Measurements from ENCODE around the gene PTPRM.

Gene PTPRM

GRCh38 chr18:7918701-7919100, 351.6 kb downstream of the PTPRM start:
- ATAC-seq (ENCODE audit: insufficient read depth, low read depth), result no peak
- H4K20me1 ChIP-seq (ENCODE audit: insufficient read depth, low read length), result no peaks in the 10 kb centered on the region
- no peak for DNase-seq

DNA sequence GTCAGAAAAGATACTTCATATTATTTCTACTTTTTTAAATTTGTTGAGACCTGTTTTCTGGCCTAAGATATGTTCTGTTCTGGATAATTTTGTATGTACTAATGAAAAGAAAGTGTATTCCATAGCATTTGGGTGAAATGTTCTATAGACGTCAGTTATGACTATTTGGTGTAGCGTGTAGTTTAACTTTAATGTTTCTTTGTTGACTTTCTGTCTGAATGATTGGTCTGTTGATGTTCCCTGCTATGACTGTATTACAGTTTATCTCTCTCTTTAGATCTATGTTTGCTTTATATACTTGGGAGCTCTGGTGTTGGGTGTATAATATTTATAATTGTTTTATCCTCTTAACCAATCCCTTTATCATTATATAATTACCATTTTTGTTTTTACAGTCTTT, 352.4 kb downstream of the PTPRM start:
- H3K79me2 ChIP-seq (ENCODE audit: insufficient read depth, low read length), result no peaks in the 10 kb centered on the region
- no peak overlapping the region for H3K4me3 ChIP-seq (ENCODE audit: low read depth in 1 of 2, low read length in 2 of 2)
- H3K4me1 ChIP-seq (ENCODE audit: insufficient read depth, low read length), result no peaks in the 10 kb centered on the region
- no peaks in the 10 kb centered on the region for H3K36me3 ChIP-seq (ENCODE audit: insufficient read depth, low read length)
- H4K20me1 ChIP-seq (ENCODE audit: insufficient read depth, low read length), result no peaks in the 10 kb centered on the region
- no peaks in the 10 kb centered on the region for H3K27me3 ChIP-seq (ENCODE audit: insufficient read depth, low read length, poor library complexity)
- H3K9ac ChIP-seq (ENCODE audit: low read depth, low read length), result no peak overlapping the region
- no peak for TF ChIP-seq EZH2 (IDR thresholded peaks at IDR 0.05; ENCODE audit: borderline replicate concordance, low read depth, low read length, severe bottlenecking)
- TF ChIP-seq CTCF (IDR thresholded peaks at IDR 0.05; ENCODE audit: borderline replicate concordance, extremely low read depth, low read length, poor library complexity, severe bottlenecking), result no peak
- DNase-seq, result no peak
- ATAC-seq (ENCODE audit: insufficient read depth, low read depth), result no peak
- H2AFZ ChIP-seq (ENCODE audit: low read depth, low read length), result no peak overlapping the region
- no peak overlapping the region for H3K27ac ChIP-seq (ENCODE audit: low read length)
- H3K9me3 ChIP-seq (ENCODE audit: insufficient read depth, low read length, severe bottlenecking), result no peaks in the 10 kb centered on the region
- H3K4me2 ChIP-seq (ENCODE audit: insufficient read depth, low read length), result no peak overlapping the region

More at GRCh38 chr18:7918701-7919100, 351.6 kb downstream of the PTPRM start:
- Histone ChIP-seq H3K9me3 (ENCODE audit: insufficient read depth, low read length, severe bottlenecking) (no peaks in the 10 kb centered on the region), H3K79me2 (ENCODE audit: insufficient read depth, low read length) (no peaks in the 10 kb centered on the region), H3K27me3 (ENCODE audit: insufficient read depth, low read length, poor library complexity) (no peaks in the 10 kb centered on the region), H3K4me3 (ENCODE audit: low read depth in 1 of 2, low read length in 2 of 2) (no peak overlapping the region), H3K36me3 (ENCODE audit: insufficient read depth, low read length) (no peaks in the 10 kb centered on the region), H2AFZ (ENCODE audit: low read depth, low read length) (no peak overlapping the region), H3K9ac (ENCODE audit: low read depth, low read length) (no peak overlapping the region), H3K27ac (ENCODE audit: low read length) (no peak overlapping the region), H3K4me2 (ENCODE audit: insufficient read depth, low read length) (no peak overlapping the region), H3K4me1 (ENCODE audit: insufficient read depth, low read length) (no peaks in the 10 kb centered on the region)
- no peak for TF ChIP-seq CTCF (IDR thresholded peaks at IDR 0.05; ENCODE audit: borderline replicate concordance, extremely low read depth, low read length, poor library complexity, severe bottlenecking)
- no peak for TF ChIP-seq EZH2 (IDR thresholded peaks at IDR 0.05; ENCODE audit: borderline replicate concordance, low read depth, low read length, severe bottlenecking)

DNA sequence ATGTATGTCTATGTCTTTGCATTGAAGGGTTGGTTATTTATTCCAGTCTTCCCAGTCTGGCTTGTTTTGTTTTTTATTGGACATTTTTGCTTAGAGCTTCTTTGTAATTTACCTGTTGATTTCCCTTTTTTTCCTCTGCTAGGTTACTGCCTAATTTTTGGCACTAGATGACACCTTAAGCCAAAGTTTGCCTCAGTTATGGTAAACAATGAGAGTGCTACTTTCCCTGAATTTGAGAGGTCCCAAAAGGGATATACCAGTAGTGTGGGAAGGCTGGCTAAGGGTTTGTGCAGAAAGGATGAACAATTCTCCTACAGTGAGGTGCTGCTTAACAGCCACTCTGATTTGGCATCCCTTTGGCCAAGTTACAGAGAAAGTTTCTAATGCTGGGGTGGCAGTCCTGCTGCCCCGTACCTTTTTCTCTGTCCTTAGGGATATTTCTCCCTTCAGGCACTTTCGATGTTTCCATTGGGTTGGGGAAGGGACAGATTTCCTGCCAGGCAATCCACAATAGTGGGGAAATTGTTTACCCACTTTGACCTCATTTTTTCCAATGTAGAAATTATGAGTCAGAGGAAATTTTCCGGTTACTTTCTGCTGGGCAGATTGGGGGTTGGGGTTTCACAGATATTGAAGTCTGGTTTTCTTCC, 354.9 kb downstream of the PTPRM start:
- no peak overlapping the region for H3K9ac ChIP-seq (ENCODE audit: low read depth, low read length)
- no peaks in the 10 kb centered on the region for H4K20me1 ChIP-seq (ENCODE audit: insufficient read depth, low read length)
- no peaks in the 10 kb centered on the region for H3K9me3 ChIP-seq (ENCODE audit: insufficient read depth, low read length, severe bottlenecking)
- H3K27me3 ChIP-seq (ENCODE audit: insufficient read depth, low read length, poor library complexity), result no peaks in the 10 kb centered on the region
- no peaks in the 10 kb centered on the region for H3K79me2 ChIP-seq (ENCODE audit: insufficient read depth, low read length)
- ATAC-seq (ENCODE audit: insufficient read depth, low read depth), result no peak
- no peaks in the 10 kb centered on the region for H3K36me3 ChIP-seq (ENCODE audit: insufficient read depth, low read length)
- no peak overlapping the region for H2AFZ ChIP-seq (ENCODE audit: low read depth, low read length)
- no peak overlapping the region for H3K4me3 ChIP-seq (ENCODE audit: low read depth in 1 of 2, low read length in 2 of 2)
- no peak for DNase-seq
- no peak overlapping the region for H3K27ac ChIP-seq (ENCODE audit: low read length)
- no peak overlapping the region for H3K4me2 ChIP-seq (ENCODE audit: insufficient read depth, low read length)
- no peaks in the 10 kb centered on the region for H3K4me1 ChIP-seq (ENCODE audit: insufficient read depth, low read length)
- TF ChIP-seq EZH2 (IDR thresholded peaks at IDR 0.05; ENCODE audit: borderline replicate concordance, low read depth, low read length, severe bottlenecking) (no peak), CTCF (IDR thresholded peaks at IDR 0.05; ENCODE audit: borderline replicate concordance, extremely low read depth, low read length, poor library complexity, severe bottlenecking) (no peak)

Measured in DND-41 (cell line).